Measurements from ENCODE around the gene ALKBH3. TPM values are rescaled to one million over a fixed set of nuclear protein-coding genes. Genes with fewer than 3 reads are reported as not detected.

The ALKBH3 gene
- total RNA-seq, 2 donors from 2014 or later, result 29.3 to 30.0 TPM

- DNase-seq, result peak in 3 of 4 donors; percentile 15 to 27 (median 20)
- H3K27ac ChIP-seq, result no peak overlapping the region
- ATAC-seq, result no peak
- H3K27me3 ChIP-seq, result no peaks in the 10 kb centered on the region
- H3K36me3 ChIP-seq (replicated peaks in 1 of 2; ENCODE audit: insufficient read depth in 1 of 2, low read depth in 2 of 2), result peaks cover 0 to 2% of the 10 kb centered on the region in 2 donors
- no peaks in the 10 kb centered on the region for H3K4me1 ChIP-seq
- no peaks in the 10 kb centered on the region for H3K9me3 ChIP-seq
- no peak overlapping the region for H3K4me3 ChIP-seq
- TF ChIP-seq POLR2A (IDR thresholded peaks at IDR 0.05) (no peak), CTCF (IDR thresholded peaks at IDR 0.05) (no peak)
- WGBS, 2 donors, result 84 to 87% methylated on average over 7 of the region's 7 CpGs
- intact Hi-C loops (cut with DNase I), result no loop called here
Observed at GRCh38 chr11:43835104-43835503, 45.5 kb upstream of the ALKBH3 start.

GRCh38 chr11:43837879-43838278, 42.8 kb upstream of the ALKBH3 start:
- ATAC-seq (no peak), DNase-seq (no peak)
- TF ChIP-seq CTCF (IDR thresholded peaks at IDR 0.05) (no peak), POLR2A (IDR thresholded peaks at IDR 0.05) (no peak)
- Histone ChIP-seq H3K36me3 (replicated peaks in 1 of 2; ENCODE audit: insufficient read depth in 1 of 2, low read depth in 2 of 2) (peaks cover 0 to 2% of the 10 kb centered on the region in 2 donors), H3K4me1 (no peaks in the 10 kb centered on the region), H3K9me3 (no peaks in the 10 kb centered on the region), H3K27ac (no peak overlapping the region), H3K27me3 (no peaks in the 10 kb centered on the region), H3K4me3 (no peak overlapping the region)
- WGBS, 2 donors, result 72 to 73% methylated on average over 4 of the region's 4 CpGs
- intact Hi-C loops (cut with DNase I), result no loop called here

- Histone ChIP-seq H3K4me3 (no peak overlapping the region), H3K27me3 (no peaks in the 10 kb centered on the region), H3K4me1 (no peaks in the 10 kb centered on the region), H3K27ac (no peak overlapping the region), H3K9me3 (no peaks in the 10 kb centered on the region), H3K36me3 (replicated peaks in 1 of 2; ENCODE audit: insufficient read depth in 1 of 2, low read depth in 2 of 2) (peaks cover 0 to 4% of the 10 kb centered on the region in 2 donors)
- intact Hi-C loops (cut with DNase I), result no loop called here
- DNase-seq, result no peak
- no peak for ATAC-seq
- whole genome bisulfite sequencing, 2 donors, result 61 to 64% methylated on average over 1 of the region's 1 CpG
- TF ChIP-seq POLR2A (IDR thresholded peaks at IDR 0.05), result no peak
- no peak for TF ChIP-seq CTCF (IDR thresholded peaks at IDR 0.05)
Observed at GRCh38 chr11:43842021-43842420, 38.6 kb upstream of the ALKBH3 start.

GRCh38 chr11:43845816-43846215, 34.8 kb upstream of the ALKBH3 start:
- peaks cover 0 to 1% of the 10 kb centered on the region in 2 donors for H3K36me3 ChIP-seq (replicated peaks in 1 of 2; ENCODE audit: insufficient read depth in 1 of 2, low read depth in 2 of 2)
- intact Hi-C loops (cut with DNase I), result no loop called here
- H3K4me3 ChIP-seq, result no peak overlapping the region
- H3K4me1 ChIP-seq, result no peaks in the 10 kb centered on the region
- no peak for DNase-seq
- H3K27ac ChIP-seq, result no peak overlapping the region
- no peaks in the 10 kb centered on the region for H3K27me3 ChIP-seq
- WGBS, 2 donors, result 95 to 97% methylated on average over 3 of the region's 3 CpGs
- TF ChIP-seq POLR2A (IDR thresholded peaks at IDR 0.05), result no peak
- TF ChIP-seq CTCF (IDR thresholded peaks at IDR 0.05), result no peak
- no peaks in the 10 kb centered on the region for H3K9me3 ChIP-seq
- ATAC-seq, result no peak

GRCh38 chr11:43852057-43852636, 28.5 kb upstream of the ALKBH3 start:
- Histone ChIP-seq H3K4me1 (no peaks in the 10 kb centered on the region), H3K9me3 (no peaks in the 10 kb centered on the region), H3K27me3 (no peaks in the 10 kb centered on the region), H3K4me3 (no peak overlapping the region), H3K27ac (no peak overlapping the region), H3K36me3 (replicated peaks in 1 of 2; ENCODE audit: insufficient read depth in 1 of 2, low read depth in 2 of 2) (peaks cover 0 to 2% of the 10 kb centered on the region in 2 donors)
- no peak for ATAC-seq
- peak; percentile 32 to 71 (median 58) for DNase-seq
- WGBS, 2 donors, result 37 to 46% methylated on average over 4 of the region's 4 CpGs
- TF ChIP-seq POLR2A (IDR thresholded peaks at IDR 0.05) (no peak), CTCF (IDR thresholded peaks at IDR 0.05) (peak; percentile 51 to 71 (median 63))
- intact Hi-C loops (cut with DNase I), result no loop called here
